Stimulated activated CD4-positive, alpha-beta T cell treated with anti-CD3 and anti-CD28 coated beads, Interleukin-1b, Interleukin-23, amount 100 ng/mL, for 48 hours (primary cell): ENCODE measurements around the gene LRRC19.

Experiments used
- DNase-seq: peaks from one replicate; pipeline ENCODE4 v3.0.0-alpha.2; 2020

LRRC19 gene, protein sequence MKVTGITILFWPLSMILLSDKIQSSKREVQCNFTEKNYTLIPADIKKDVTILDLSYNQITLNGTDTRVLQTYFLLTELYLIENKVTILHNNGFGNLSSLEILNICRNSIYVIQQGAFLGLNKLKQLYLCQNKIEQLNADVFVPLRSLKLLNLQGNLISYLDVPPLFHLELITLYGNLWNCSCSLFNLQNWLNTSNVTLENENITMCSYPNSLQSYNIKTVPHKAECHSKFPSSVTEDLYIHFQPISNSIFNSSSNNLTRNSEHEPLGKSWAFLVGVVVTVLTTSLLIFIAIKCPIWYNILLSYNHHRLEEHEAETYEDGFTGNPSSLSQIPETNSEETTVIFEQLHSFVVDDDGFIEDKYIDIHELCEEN

DNA sequence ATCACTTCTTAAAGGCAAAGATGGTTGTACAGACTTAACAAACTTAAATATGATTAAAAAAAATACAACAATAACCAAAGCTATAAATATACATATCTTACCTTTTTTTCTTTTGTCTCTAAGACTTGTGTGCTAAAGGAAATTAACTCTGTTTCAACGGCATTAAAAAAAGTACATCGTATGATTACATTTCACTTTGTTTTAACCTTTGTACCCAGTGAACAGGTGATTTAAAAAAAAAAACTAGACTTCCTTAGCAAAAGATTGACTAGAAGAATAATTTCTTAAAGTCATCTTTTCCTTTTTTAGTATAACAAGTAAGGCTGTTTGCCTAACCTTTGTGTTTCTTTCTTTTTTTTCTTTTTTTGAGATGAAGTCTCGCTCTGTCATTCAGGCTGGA lies at the start of gene LRRC19:
Gene LRRC19 (minus strand): TSS at position 182 of the 400 bp plus-strand sequence. CDS start 5,978 bp downstream, outside the sequence.
- DNase-seq: no peak

DNA sequence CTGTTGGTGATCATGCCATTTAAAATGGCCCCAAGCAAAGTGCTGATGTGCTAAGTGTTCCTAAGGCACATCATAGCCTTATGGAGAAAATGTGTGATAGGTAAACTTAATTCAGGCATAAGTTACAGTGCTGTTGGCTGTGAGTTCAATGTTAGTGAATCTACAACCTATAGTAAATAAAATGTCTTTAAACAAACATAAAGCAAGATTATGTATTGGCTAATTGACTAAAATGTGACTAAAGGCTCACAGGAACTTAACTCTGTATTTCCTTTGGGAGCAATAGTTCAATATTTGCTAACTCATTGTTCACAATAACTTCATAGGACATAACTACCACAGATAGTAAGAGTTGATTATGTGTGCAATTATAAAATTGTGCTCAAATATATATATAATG lies 49.4 kb upstream of the LRRC19 start:
- DNase-seq: no peak

DNA sequence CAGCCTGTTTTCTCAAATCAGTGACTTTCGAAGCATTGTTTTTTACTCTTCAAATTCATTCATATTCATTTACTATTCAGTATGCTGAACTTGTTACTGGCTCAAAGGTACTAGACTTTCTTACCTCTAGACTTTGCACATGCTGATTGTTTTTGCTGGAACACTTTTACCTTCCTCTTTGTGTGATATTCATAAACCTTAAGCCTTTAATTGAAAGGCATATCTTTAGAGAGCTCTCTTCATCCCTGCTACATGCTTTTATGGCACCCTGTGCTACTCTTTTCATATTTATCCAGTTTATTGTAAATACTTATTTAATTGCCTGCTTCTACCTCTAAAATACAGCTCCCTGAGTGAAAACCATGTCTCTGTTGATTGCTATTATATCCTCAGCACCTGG lies 48.7 kb upstream of the LRRC19 start:
- DNase-seq: no peak

DNA sequence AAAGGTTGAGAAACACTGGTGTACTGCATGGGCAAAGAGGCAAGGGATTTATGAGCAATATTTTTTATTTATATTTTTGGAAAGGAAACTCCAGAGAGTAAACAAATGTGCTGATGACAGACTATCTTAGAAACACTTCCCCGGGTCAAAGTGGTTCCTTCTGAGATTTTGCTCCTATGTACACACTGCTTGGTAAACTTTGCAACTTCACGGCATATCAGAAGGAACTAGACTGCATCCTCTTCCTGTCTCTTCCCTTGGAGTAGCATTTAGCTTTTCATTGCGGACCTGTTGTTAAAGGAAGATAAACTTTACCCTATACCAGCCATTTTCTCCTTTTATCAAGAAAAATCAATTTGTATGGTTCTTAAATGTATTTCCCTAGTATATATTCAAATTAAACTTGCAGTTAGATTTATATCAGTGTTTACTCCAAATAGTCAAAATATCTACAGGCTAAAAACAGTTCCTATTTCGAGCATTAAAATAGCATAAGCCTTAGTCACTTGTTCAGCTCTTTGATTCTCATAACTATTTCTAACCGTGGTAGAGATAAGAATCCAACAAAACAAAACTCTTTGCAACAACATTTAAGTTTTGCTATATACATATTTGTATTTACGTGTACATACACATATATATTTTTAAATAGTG lies 48.0 kb upstream of the LRRC19 start:
- DNase-seq: no peak

DNA sequence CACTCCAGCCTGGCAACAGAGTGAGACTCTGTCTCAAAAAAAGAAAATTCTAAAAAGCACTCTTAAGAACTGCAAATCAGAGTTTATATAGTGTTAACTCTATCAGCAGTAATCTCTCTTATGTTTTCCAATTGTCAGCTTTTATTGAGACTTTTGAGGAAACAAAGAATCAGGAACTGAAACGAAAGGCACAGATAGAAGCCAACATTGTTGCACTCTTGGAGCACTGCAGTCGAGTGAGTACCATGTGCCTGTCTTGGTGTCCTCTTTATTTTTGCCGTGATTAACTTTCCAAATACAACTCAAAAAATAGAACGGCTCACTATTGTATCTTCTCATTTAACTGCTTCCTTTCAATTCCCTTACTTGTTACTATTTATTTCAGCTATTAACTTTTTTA lies 41.7 kb upstream of the LRRC19 start:
- no peak for DNase-seq

DNA sequence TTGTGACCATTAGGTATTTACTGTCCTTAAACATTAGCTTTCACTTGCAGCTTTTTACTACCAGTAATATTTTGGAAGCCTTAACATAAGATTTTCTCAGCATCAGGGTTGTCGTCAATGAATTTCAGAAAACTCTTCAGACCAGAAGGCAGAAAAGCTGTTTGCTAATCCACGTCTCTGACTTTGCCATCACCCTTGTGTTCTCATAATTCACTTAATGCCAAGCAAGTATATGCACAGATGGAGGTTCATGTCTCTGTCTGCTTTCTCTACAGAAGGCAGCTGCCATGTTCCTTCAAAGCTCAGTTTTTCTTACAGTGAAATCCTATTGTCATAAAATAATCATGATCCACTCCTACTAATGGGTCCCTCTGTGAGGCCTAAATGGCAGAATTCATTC lies 37.7 kb upstream of the LRRC19 start:
- no peak for DNase-seq

DNA sequence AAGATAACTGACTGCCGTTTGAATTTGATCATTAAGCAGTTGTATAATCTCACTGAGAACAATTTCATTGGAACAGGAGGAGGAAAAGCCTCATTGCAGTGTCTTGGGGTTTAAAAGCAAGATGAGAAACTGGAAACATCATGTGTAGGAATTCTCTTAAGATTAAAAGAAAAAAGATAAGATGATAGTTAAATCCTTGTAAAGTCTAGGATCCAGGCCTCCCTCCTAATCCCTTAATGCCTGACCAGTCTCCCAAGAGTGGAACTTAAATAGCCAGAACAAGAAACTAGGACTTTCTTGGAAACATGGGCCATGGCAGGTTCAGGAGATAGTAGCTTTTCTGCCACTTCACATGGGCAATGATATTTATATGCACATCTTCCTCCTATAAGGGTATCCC lies 37.0 kb upstream of the LRRC19 start:
- DNase-seq: no peak

DNA sequence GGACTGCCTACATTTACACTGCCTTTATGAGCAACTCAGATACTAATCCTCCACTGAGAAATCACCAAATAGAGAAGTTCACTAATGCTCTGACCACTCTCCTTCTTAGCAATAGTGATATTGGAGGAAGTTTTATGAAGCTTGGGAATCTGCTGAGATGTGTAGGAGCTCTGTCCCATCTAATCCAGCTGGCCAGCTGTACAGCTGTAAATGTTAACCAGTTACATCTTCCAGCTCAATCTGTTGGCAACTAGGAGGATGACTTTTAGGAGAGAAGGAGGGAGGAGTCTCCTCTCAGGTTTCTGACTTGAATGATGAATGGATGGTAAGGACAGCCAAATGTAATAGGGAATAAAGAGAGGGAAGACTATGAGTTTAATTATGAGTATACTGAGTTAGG lies 36.3 kb upstream of the LRRC19 start:
- DNase-seq: no peak

DNA sequence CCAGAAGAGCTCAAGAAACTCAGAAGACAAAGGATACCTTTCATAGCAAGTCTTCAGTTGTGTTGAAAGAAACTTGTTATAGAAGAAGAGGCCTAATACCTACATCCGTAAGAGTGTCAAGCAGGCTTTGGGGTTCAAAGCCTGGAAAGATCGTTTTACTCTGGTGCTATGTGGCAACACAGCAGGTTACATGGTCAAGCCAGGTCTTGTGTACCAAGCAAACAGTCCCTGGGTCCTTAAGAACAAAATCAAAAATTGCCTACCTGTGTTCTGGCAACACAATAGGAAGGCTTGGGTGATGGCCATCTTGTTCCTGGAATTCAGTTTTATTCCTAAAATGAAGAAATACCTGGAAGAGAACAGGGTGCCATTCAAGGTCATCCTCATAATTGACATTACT lies 32.0 kb upstream of the LRRC19 start:
- no peak for DNase-seq

DNA sequence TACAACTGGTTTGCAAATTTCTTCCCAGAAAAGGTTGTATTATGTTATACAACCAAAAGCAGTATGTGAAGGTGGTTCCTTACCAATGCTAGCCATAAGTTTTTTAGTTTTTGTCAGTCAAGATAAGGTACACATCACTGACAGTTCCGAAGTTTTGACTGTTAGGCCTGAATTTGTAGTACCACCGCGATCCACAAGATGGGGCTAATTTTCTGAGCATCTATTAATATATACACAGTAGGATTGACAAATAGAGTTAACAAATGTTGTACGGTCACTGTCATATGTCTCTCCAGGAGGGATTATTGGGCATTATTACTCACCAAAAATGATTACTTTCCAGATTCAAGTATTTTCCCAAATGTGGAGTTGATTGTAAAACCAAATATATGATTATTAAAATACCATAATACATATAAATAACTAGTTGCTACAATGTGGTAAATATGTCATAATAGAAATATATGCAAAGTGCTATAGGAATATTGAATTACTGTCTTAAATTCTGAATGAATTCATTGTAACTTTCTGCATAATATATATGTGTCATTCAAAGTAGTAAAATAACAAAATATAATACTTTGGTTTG lies 28.4 kb upstream of the LRRC19 start:
- DNase-seq: peak; percentile 37

DNA sequence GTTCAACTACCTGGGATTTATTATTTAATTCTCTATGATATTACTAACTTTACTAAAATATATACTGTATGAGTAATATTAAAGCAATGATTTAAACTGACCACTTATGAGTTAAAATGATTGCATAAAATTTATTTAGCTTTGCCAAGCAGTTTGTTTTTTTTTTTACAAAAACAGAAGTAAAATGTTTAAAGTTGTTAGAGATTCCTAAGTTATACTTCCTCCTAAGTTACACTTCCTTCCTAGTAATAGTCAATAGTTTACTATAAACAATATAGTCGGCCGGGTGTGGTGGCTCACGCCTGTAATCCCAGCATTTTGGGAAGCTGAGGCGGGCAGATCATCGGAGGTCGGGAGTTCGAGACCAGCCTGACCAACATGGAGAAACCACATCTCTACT lies 23.7 kb upstream of the LRRC19 start:
- DNase-seq: no peak

DNA sequence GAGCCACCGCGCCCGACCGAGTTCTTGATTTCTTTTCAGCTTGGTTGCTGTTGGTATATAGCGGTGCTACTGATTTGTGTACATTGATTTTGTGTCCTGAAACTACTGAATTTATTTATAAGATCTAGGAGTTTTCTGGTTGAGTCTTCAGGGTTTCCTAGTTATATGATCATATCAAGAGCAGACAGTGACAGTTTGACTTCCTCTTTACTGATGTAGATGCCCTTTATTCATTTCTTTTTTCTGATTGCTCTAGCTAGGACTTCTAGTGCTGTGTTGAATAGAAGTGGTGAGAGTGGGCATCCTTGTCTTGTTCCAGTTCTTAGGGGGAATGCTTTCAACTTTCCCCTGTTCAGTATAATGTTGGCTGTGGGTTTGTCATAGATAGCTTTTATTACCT lies 17.4 kb upstream of the LRRC19 start:
- DNase-seq: no peak

DNA sequence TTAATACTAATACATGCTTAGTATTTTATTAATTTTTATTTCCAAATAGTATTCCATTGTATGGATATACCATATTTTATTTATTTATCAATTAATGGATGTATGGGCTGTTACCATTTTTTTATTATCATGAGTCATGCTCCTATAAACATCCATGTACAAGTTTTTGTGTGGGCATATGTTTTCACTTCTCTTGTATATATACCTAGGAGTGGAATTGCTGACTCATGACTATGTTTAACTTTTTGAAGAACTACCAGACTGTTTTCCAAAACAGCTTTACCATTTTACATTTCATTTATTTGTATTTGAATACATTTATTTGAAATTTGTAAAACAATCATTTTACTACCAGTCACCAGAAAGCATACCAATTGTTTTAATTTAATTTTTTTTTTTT lies 14.1 kb upstream of the LRRC19 start:
- DNase-seq: no peak

DNA sequence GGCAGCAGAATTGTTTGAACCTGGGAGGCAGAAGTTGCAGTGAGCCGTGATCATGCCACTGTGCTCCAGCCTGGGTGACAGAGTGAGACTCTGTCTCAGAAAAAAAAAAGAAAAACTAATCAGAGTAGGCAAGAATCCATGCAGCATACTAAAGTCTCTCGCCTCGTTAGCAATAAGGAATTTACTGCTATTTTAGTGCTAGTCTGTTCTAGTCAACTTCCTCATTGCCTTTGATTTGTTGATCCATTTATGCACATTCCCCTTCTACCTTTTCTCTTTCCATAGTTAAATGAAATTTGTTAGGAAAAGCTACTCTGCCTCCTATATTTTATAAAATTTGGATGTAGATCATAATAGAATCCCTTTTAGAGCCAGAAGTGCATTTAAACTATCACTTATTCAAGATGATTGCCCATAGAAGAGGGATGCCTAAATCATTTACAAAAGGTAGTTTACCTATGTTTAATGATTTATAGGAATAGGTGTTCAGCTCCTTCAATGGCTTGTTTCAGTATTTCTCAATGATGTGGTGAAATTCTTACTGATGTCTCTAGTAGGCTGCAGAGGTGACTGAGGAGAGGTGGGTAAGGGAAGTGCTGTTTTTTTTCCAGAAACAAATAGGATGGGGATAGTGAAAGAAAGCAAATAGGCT lies 1.9 kb downstream of the LRRC19 start:
- no peak for DNase-seq

DNA sequence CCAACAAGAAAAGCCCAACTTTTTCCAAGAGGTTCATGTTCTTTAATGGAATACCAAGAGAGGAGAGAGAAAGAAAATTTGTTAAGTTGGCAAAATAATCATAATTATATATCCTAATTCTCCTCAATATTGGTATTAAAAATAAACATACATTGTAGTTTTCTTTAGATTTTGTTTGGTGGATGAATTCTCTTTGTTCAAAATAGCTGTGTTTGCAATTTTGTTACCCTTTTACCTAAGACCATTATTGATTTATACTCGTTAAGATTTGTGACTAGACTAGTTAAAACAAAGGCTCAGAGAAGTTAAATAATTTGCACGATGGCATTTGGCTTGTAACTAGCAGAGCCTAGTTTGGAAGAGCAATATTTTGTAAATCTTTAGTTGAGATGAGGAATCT lies 9.7 kb downstream of the LRRC19 start:
- DNase-seq: no peak

DNA sequence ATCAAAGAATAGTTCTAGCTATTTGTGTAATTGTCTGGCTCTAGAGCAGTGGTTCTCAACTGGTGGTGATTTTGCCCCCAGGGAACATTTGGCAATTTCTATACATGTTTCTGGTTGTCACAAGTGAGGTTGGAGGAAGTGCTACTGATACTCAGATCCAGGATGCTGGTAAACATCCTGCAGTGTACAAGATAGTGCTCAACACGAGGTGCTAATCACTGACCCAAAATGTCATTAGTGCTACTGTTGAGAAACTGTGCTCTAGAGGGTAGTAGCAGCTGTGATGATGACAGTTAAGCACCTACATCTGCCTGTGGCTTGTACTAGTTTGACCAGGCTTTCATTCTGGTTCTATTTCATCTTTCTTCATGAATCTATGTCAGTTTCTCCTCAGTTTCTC lies 22.1 kb downstream of the LRRC19 start:
- DNase-seq: no peak

DNA sequence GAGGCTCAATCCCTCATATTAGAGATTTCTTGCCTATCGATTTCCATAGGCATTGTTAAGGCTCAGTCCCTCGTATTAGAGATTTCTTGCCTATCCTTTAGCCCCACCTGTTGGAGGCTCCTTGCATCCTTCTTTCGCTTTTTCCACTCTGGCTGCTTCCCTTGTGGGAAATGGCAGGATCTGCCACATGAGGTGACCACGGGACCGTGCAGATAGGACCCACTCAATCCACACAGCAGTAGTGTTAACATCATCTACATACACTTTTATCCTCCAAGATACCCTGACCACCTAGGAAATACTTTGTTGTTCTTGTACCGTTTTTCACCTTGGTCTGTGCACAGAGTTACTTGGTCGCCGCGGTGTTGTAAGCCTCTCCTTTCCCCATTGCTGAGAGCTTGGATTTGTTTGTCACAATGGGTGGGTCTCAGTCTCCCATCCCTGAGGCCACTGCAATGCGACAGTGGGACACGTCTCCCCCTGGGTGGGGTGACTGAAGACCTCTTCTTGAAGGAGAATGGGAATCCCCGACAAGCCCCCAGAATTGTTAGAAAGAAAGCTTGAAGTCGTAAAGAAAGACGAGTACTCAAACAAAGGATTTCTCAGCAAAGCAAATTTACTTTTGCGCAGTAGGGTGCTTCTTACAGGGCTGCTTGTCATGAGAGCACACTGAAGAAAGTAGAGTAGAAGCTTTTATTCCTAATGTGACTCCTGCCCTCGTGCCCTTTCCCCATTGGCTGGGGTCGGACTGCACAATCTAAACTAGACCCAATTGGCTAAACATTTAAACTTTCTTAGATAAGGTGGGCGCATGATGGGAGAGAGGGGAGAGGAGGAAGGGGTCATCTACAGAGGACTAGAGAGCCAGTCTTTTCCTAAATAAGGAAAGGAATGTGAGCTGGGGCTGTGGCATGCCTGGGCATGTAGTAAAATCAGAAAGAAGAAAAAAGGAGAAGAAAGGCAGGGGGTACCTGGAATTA lies 29.5 kb downstream of the LRRC19 start:
- no peak for DNase-seq

DNA sequence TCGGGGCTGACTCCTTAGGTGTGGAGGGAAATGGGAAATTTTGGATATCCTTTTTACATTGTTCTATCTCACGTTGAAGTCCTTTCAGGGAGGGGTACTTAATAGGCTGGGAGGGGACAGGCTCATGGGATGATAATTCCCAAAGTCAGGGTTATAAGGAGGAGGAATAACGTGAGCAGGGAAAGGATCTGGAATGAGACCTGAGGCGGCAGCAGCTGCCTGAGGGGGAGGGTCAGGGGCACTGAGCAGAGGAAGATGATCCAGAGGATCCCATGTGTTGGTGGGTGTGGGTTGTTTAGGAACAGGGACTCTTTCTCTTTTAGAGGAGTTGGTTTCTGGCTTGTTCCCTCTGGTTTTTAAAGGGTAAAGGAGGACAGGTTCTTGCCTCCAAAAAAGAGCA lies 30.5 kb downstream of the LRRC19 start:
- DNase-seq: no peak

DNA sequence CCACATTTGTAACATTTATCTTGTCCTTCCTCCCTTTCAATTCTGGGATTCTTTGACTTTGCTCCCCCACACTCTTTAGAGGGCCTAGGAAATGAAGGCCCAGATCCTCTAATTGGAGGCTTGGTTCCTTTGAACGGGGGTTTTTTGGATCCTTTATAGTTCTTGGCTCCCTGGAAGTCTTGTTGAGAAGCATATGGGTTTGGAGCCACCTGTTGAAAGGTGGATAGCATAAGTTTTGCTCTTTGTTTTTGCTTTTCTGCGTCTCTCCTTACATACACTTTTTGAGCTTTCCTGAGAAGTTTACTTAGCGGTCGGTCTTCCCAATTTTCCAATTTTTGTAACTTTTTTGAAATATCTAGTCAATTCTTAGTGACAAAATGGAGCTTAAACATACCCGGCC lies 31.5 kb downstream of the LRRC19 start:
- DNase-seq: no peak

DNA sequence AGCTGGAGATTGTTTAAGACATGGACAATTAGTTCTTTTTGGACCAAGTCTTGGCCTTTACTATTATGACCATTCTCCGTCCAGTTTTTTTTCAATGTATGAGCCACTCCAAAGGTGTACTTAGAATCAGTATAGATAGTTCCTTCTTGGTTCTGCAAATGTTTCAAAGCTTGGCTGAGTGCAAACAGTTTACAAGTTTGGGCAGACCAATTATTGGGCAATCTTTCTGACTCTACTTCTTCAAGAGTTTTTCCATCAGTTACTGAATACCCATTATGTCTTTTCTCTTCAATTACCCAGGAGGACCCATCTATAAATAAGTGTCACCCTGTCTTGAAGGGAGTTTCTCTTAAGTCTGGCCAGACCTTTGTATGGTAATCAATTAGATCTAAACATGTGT lies 33.8 kb downstream of the LRRC19 start:
- DNase-seq: no peak

DNA sequence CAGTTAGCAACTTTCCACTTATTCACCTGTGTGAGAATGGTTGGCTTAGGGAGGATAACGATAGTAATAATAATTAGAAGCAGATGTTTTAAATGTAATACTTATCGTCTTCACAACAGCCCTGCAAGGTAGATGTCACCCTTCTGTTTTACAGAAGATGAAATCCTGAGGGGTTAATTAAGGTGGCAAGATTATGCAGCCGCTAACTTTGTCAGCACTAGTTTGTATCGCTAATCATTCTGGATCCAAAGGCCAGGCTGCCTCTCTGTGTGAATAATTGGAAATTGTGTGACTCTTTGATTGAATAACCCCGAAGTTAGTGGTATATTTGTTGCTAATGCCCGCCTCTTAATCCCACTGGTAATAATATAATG lies 48.6 kb downstream of the LRRC19 start:
- no peak for DNase-seq
